Measurements from ENCODE around the gene STK32B.

DNA sequence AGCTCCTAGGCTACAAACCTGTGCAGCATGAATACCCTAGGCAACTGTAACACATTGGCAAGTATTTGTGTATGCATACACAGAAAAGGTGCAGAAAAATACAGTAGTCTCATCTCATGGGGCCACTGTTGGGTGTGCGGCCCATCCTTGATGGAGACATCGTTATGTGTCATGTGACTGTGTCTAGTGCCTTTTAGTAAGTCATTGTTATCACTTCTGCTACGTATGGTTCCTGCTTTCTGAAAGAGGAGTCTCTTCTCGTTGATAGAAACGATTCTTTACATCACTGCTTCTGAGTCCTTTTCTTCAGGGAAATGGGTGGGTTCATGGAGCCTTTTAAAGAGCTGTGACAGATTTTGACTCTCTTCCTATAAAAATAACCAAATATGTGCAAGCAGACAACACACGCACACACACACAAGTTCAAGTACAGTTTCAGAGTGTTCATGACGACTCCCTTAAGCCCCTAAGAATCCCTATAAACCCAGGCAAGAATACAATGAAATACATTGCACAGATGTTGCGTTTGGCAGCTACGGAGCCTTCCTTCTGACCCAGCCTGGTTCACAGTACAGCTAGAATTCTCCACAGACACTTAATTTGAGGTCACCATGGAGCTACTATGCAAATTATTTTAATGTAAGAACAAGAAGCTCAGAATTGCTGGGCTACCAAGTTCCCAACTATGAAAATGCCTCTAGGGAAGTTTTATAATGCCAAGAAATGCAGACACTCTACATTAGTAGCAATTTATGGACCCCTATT, 10.2 kb upstream of the STK32B start:
- TF ChIP-seq TEAD4 (IDR thresholded peaks at IDR 0.05) (no peak), EP300 (IDR thresholded peaks at IDR 0.05; ENCODE audit: borderline replicate concordance) (no peak), TAF1 (IDR thresholded peaks at IDR 0.05; ENCODE audit: low read depth) (no peak), EGR1 (IDR thresholded peaks at IDR 0.05) (no peak), RAD21 (IDR thresholded peaks at IDR 0.05; ENCODE audit: low read depth) (no peak), CREB1 (IDR thresholded peaks at IDR 0.05; ENCODE audit: low read depth) (no peak)

Data from Ishikawa (cell line).